Upper lobe of left lung (tissue), 4 donors: ENCODE data around the gene MARK3.

Source experiments
- CTCF ChIP-seq, 6 experiments: fragments of 450-650 bp in 4 of 6; fragments of 200-600 bp in 2 of 6; sonication (generic) in 2 of 6; IDR thresholded peaks; one replicate each; pipeline ENCODE4 v1.5.1; 2016 to 2019; ENCODE audit warnings: antibody characterized with exemption in 6 of 6
- EP300 ChIP-seq, 4 donors: sonication (generic); formaldehyde crosslinking; IDR thresholded peaks; one replicate each; pipeline ENCODE4 v1.5.1; 2017; ENCODE audit warnings: antibody characterized with exemption in 4 of 4, control low read depth in 2 of 4
- POLR2A ChIP-seq, 4 donors: fragments of 450-650 bp; IDR thresholded peaks; one replicate each; pipeline ENCODE4 v1.5.1; 2016 to 2017; ENCODE audit warnings: antibody characterized with exemption in 4 of 4, mild to moderate bottlenecking in 2 of 4
- POLR2AphosphoS5 ChIP-seq, 2 donors: sonication (generic); formaldehyde crosslinking; IDR thresholded peaks; one replicate each; pipeline ENCODE4 v1.5.1; 2017; ENCODE audit warnings: antibody characterized with exemption in 2 of 2

- TF ChIP-seq CTCF (IDR thresholded peaks at IDR 0.05), result no peak
- no peak for TF ChIP-seq POLR2A (IDR thresholded peaks at IDR 0.05)
- no peak for TF ChIP-seq POLR2AphosphoS5 (IDR thresholded peaks at IDR 0.05)
- no peak for TF ChIP-seq EP300 (IDR thresholded peaks at IDR 0.05)
These were observed 7.4 kb downstream of the MARK3 start for GRCh38 chr14:103392572-103392971.
